Calu3 (cell line): ENCODE results near the gene CCSER1. TPM values are rescaled to one million over a fixed set of nuclear protein-coding genes. Genes with fewer than 3 reads are reported as not detected.

Source experiments
- BruUV-seq: library from RNA; stranded (reverse); fragments of 400-500 nt; replicated peaks from 2 replicates; lab custom pipeline; 2021; lab: Mats Ljungman, UMichigan
- CTCF ChIA-PET: fragments of 300-600 bp; sonication (Branson Sonifier 250); formaldehyde crosslinking; loops from one replicate; lab custom pipeline; 2022; ENCODE audit warnings: antibody characterized with exemption; lab: Charles Lee
- DNase-seq: peaks from one replicate; pipeline ENCODE4 v3.0.0; 2022
- H3K27ac Mint-ChIP-seq: one replicate; pipeline ENCODE4 v1.8.0; 2022; ENCODE audit warnings: mixed read lengths; ENCODE audit not compliant: unreplicated experiment
- H3K27me3 Mint-ChIP-seq: one replicate; pipeline ENCODE4 v1.8.0; 2022; ENCODE audit warnings: mixed read lengths; ENCODE audit not compliant: unreplicated experiment
- H3K36me3 Mint-ChIP-seq: one replicate; pipeline ENCODE4 v1.8.0; 2022; ENCODE audit warnings: mild to moderate bottlenecking, moderate library complexity, mixed read lengths; ENCODE audit not compliant: insufficient read depth, unreplicated experiment
- H3K4me1 Mint-ChIP-seq: one replicate; pipeline ENCODE4 v1.8.0; 2022; ENCODE audit warnings: mild to moderate bottlenecking, low read depth, mixed read lengths; ENCODE audit not compliant: unreplicated experiment
- H3K4me3 Mint-ChIP-seq: one replicate; pipeline ENCODE4 v1.8.0; 2022; ENCODE audit warnings: mild to moderate bottlenecking, low read depth, moderate library complexity, mixed read lengths; ENCODE audit not compliant: unreplicated experiment
- H3K9me3 Mint-ChIP-seq: one replicate; pipeline ENCODE4 v1.8.0; 2022; ENCODE audit warnings: low read depth, mixed read lengths; ENCODE audit not compliant: unreplicated experiment
- CTCF ChIP-seq: fragments of 200-600 bp; IDR thresholded peaks from one replicate; pipeline ENCODE4 v1.8.0; 2022; ENCODE audit warnings: antibody characterized with exemption; ENCODE audit not compliant: unreplicated experiment
- intact Hi-C: fragments of 100-400 bp; cut with micrococcal nuclease; formaldehyde crosslinking; loops from one replicate; pipeline ENCODE4 v1.10.0; 2022; ENCODE audit not compliant: unreplicated experiment
- total RNA-seq: library from RNA; stranded (reverse); gene quantifications from 2 replicates; pipeline ENCODE4 v1.2.3, GENCODE V29; 2022

The CCSER1 gene
- total RNA-seq, 1 experiment from 2014 or later: 6.2 TPM

GRCh38 chr4:90718931-90719330 is 591.7 kb downstream of the CCSER1 start:
- no peaks in the 10 kb centered on the region for H3K4me1 Mint-ChIP-seq
- no TSS peak for BruUV-seq
- TF ChIP-seq CTCF: no peak
- no peaks in the 10 kb centered on the region for H3K36me3 Mint-ChIP-seq
- H3K27ac Mint-ChIP-seq: no peak overlapping the region
- CTCF ChIA-PET: no interaction called here
- no peak overlapping the region for H3K4me3 Mint-ChIP-seq
- no peak for DNase-seq
- intact Hi-C loops: no loop called here
- H3K27me3 Mint-ChIP-seq: no peaks in the 10 kb centered on the region
- H3K9me3 Mint-ChIP-seq: no peaks in the 10 kb centered on the region

GRCh38 chr4:90727938-90728337 is 600.7 kb downstream of the CCSER1 start:
- BruUV-seq: no TSS peak
- Mint-ChIP-seq H3K36me3 (no peaks in the 10 kb centered on the region), H3K27me3 (no peaks in the 10 kb centered on the region), H3K27ac (no peak overlapping the region), H3K9me3 (no peaks in the 10 kb centered on the region), H3K4me3 (no peak overlapping the region), H3K4me1 (no peaks in the 10 kb centered on the region)
- intact Hi-C loops: no loop called here
- TF ChIP-seq CTCF: no peak
- DNase-seq: peak; percentile 5
- CTCF ChIA-PET: no interaction called here

- H3K27me3 Mint-ChIP-seq: no peaks in the 10 kb centered on the region
- no peak overlapping the region for H3K4me3 Mint-ChIP-seq
- intact Hi-C loops: no loop called here
- DNase-seq: no peak
- H3K36me3 Mint-ChIP-seq: no peaks in the 10 kb centered on the region
- H3K27ac Mint-ChIP-seq: no peak overlapping the region
- no TSS peak for BruUV-seq
- no peaks in the 10 kb centered on the region for H3K9me3 Mint-ChIP-seq
- no peaks in the 10 kb centered on the region for H3K4me1 Mint-ChIP-seq
- CTCF ChIA-PET: no interaction called here
- no peak for TF ChIP-seq CTCF
Observed at GRCh38 chr4:90730752-90731151, 603.6 kb downstream of the CCSER1 start.

GRCh38 chr4:90733211-90733610 is 606.0 kb downstream of the CCSER1 start:
- Mint-ChIP-seq H3K27me3 (no peaks in the 10 kb centered on the region), H3K36me3 (no peaks in the 10 kb centered on the region), H3K9me3 (no peaks in the 10 kb centered on the region), H3K4me1 (no peaks in the 10 kb centered on the region), H3K4me3 (no peak overlapping the region), H3K27ac (no peak overlapping the region)
- CTCF ChIA-PET: no interaction called here
- intact Hi-C loops: no loop called here
- BruUV-seq: no TSS peak
- DNase-seq: no peak
- TF ChIP-seq CTCF: no peak
